ENCODE measurements around the gene ASTL. TPM values are rescaled to one million over a fixed set of nuclear protein-coding genes. Genes with fewer than 3 reads are reported as not detected.

ASTL gene
- total RNA-seq, 1 donor from 2014 or later: not detected

- H3K36me3 ChIP-seq (ENCODE audit: insufficient read depth, low read length): no peaks in the 10 kb centered on the region
- H3K27me3 ChIP-seq (ENCODE audit: insufficient read depth, low read length): peaks cover 11% of the 10 kb centered on the region
- Mint-ChIP-seq H3K27me3 (ENCODE audit: low read depth, unreplicated experiment) (peaks cover 8% of the 10 kb centered on the region), H3K9me3 (ENCODE audit: unreplicated experiment) (no peaks in the 10 kb centered on the region), H3K4me1 (ENCODE audit: low read depth, unreplicated experiment) (peaks cover 7% of the 10 kb centered on the region), H3K4me3 (ENCODE audit: unreplicated experiment) (no peak overlapping the region), H3K27ac (ENCODE audit: unreplicated experiment) (no peak overlapping the region), H3K36me3 (ENCODE audit: low read depth, unreplicated experiment) (no peaks in the 10 kb centered on the region)
- H2AFZ ChIP-seq (ENCODE audit: low read depth, low read length): no peak overlapping the region
- H3K27ac ChIP-seq (ENCODE audit: low read depth, low read length): no peak overlapping the region
- H4K20me1 ChIP-seq (ENCODE audit: insufficient read depth, low read length): no peaks in the 10 kb centered on the region
- no peaks in the 10 kb centered on the region for H3K9me3 ChIP-seq (ENCODE audit: insufficient read depth, low read depth, low read length)
- FAIRE-seq (no peak), DNase-seq (ENCODE audit: low read depth) (no peak)
- no peak for TF ChIP-seq CTCF (IDR thresholded peaks at IDR 0.05; ENCODE audit: insufficient read depth, low read depth, low read length)
- no peak for TF ChIP-seq EZH2 (IDR thresholded peaks at IDR 0.05; ENCODE audit: insufficient read depth, low read length)
- H3K4me1 ChIP-seq (ENCODE audit: insufficient read depth, low read length): no peaks in the 10 kb centered on the region
- no peak overlapping the region for H3K9ac ChIP-seq (ENCODE audit: low read length)
- H3K79me2 ChIP-seq (ENCODE audit: insufficient read depth, low read length): no peaks in the 10 kb centered on the region
- H3K4me2 ChIP-seq (ENCODE audit: low read length): no peak overlapping the region
- no peak overlapping the region for H3K4me3 ChIP-seq (ENCODE audit: insufficient read depth, low read depth, low read length)
These were observed 44.8 kb downstream of the ASTL start for GRCh38 chr2:96093528-96093927.

GRCh38 chr2:96092951-96093350 is 45.4 kb downstream of the ASTL start:
- Histone ChIP-seq H3K9ac (ENCODE audit: low read length) (no peak overlapping the region), H3K9me3 (ENCODE audit: insufficient read depth, low read depth, low read length) (no peaks in the 10 kb centered on the region), H3K27ac (ENCODE audit: low read depth, low read length) (no peak overlapping the region), H3K4me1 (ENCODE audit: insufficient read depth, low read length) (no peaks in the 10 kb centered on the region), H3K4me2 (ENCODE audit: low read length) (no peak overlapping the region), H3K27me3 (ENCODE audit: insufficient read depth, low read length) (peaks cover 12% of the 10 kb centered on the region), H3K4me3 (ENCODE audit: insufficient read depth, low read depth, low read length) (no peak overlapping the region), H3K36me3 (ENCODE audit: insufficient read depth, low read length) (no peaks in the 10 kb centered on the region), H3K79me2 (ENCODE audit: insufficient read depth, low read length) (no peaks in the 10 kb centered on the region), H2AFZ (ENCODE audit: low read depth, low read length) (no peak overlapping the region), H4K20me1 (ENCODE audit: insufficient read depth, low read length) (no peaks in the 10 kb centered on the region)
- H3K9me3 Mint-ChIP-seq (ENCODE audit: unreplicated experiment): no peaks in the 10 kb centered on the region
- no peak for DNase-seq (ENCODE audit: low read depth)
- TF ChIP-seq EZH2 (IDR thresholded peaks at IDR 0.05; ENCODE audit: insufficient read depth, low read length) (no peak), CTCF (IDR thresholded peaks at IDR 0.05; ENCODE audit: insufficient read depth, low read depth, low read length) (no peak)
- H3K27me3 Mint-ChIP-seq (ENCODE audit: low read depth, unreplicated experiment): peaks cover 4% of the 10 kb centered on the region
- H3K4me1 Mint-ChIP-seq (ENCODE audit: low read depth, unreplicated experiment): peaks cover 7% of the 10 kb centered on the region
- no peak overlapping the region for H3K4me3 Mint-ChIP-seq (ENCODE audit: unreplicated experiment)
- no peaks in the 10 kb centered on the region for H3K36me3 Mint-ChIP-seq (ENCODE audit: low read depth, unreplicated experiment)
- FAIRE-seq: no peak
- no peak overlapping the region for H3K27ac Mint-ChIP-seq (ENCODE audit: unreplicated experiment)

GRCh38 chr2:96092573-96092877 is 45.8 kb downstream of the ASTL start:
- Histone ChIP-seq H3K36me3 (ENCODE audit: insufficient read depth, low read length) (no peaks in the 10 kb centered on the region), H3K9me3 (ENCODE audit: insufficient read depth, low read depth, low read length) (no peaks in the 10 kb centered on the region), H2AFZ (ENCODE audit: low read depth, low read length) (no peak overlapping the region), H3K79me2 (ENCODE audit: insufficient read depth, low read length) (no peaks in the 10 kb centered on the region), H3K27me3 (ENCODE audit: insufficient read depth, low read length) (peaks cover 11% of the 10 kb centered on the region), H4K20me1 (ENCODE audit: insufficient read depth, low read length) (no peaks in the 10 kb centered on the region), H3K27ac (ENCODE audit: low read depth, low read length) (no peak overlapping the region), H3K4me2 (ENCODE audit: low read length) (no peak overlapping the region), H3K4me3 (ENCODE audit: insufficient read depth, low read depth, low read length) (no peak overlapping the region), H3K9ac (ENCODE audit: low read length) (no peak overlapping the region), H3K4me1 (ENCODE audit: insufficient read depth, low read length) (no peaks in the 10 kb centered on the region)
- Mint-ChIP-seq H3K27me3 (ENCODE audit: low read depth, unreplicated experiment) (no peaks in the 10 kb centered on the region), H3K4me1 (ENCODE audit: low read depth, unreplicated experiment) (peaks cover 7% of the 10 kb centered on the region), H3K4me3 (ENCODE audit: unreplicated experiment) (no peak overlapping the region), H3K9me3 (ENCODE audit: unreplicated experiment) (no peaks in the 10 kb centered on the region), H3K36me3 (ENCODE audit: low read depth, unreplicated experiment) (no peaks in the 10 kb centered on the region), H3K27ac (ENCODE audit: unreplicated experiment) (no peak overlapping the region)
- DNase-seq (ENCODE audit: low read depth) (no peak), FAIRE-seq (no peak)
- no peak for TF ChIP-seq EZH2 (IDR thresholded peaks at IDR 0.05; ENCODE audit: insufficient read depth, low read length)
- TF ChIP-seq CTCF (IDR thresholded peaks at IDR 0.05; ENCODE audit: insufficient read depth, low read depth, low read length): no peak

Measured in astrocyte (in vitro differentiated cells and primary cell).